A549 (cell line): Measurements from ENCODE around the gene MAGI2. TPM values are rescaled to one million over a fixed set of nuclear protein-coding genes. Genes with fewer than 3 reads are reported as not detected.

Experiments used
- ATAC-seq, 2 experiments: fragments of 200-7000 bp in 1 of 2; fragments of >200 bp in 1 of 2; cut with Nextera tagmentation in 1 of 2; cut with Tn5 transposase in 1 of 2; 3 replicates each; pipeline versions ENCODE4 v1.8.0 to v1.9.1; 2018 to 2020; ENCODE audit warnings: mild to moderate bottlenecking in 1 of 2, moderate library complexity in 1 of 2
- CTCF ChIA-PET: fragments of 300-600 bp; sonication (Branson Sonifier 250); formaldehyde crosslinking; extraction: SDS; loops from one replicate; lab custom pipeline; 2021; ENCODE audit warnings: antibody characterized with exemption, inconsistent platforms; lab: Yijun Ruan, JAX
- POLR2A ChIA-PET: fragments of 350-600 bp; formaldehyde crosslinking; extraction: SDS; loops from one replicate; lab custom pipeline; 2021; ENCODE audit warnings: antibody characterized with exemption, inconsistent platforms; lab: Yijun Ruan, JAX
- DNase-seq, 2 experiments: peaks; one replicate each; pipeline versions ENCODE4 v3.0.0 to v3.0.0-alpha.2; 2011 to 2016; ENCODE audit warnings: low read depth in 1 of 2, low spot score in 1 of 2
- FAIRE-seq: peaks from 2 replicates; lab custom pipeline; 2011; peaks lifted over from hg19 to GRCh38; lab: Jason Lieb, UNC
- H3K27ac ChIP-seq, 2 experiments: fragments of >200 bp; sonication (Bioruptor Twin); formaldehyde crosslinking; 3 replicates each; pipeline ENCODE4 v1.5.1; 2016 to 2017
- H3K4me1 ChIP-seq: fragments of >200 bp; sonication (Bioruptor Twin); formaldehyde crosslinking; 3 replicates; pipeline ENCODE4 v1.6.1; 2016
- H3K4me2 ChIP-seq: fragments of >200 bp; sonication (Bioruptor Twin); formaldehyde crosslinking; 3 replicates; pipeline ENCODE4 v1.6.1; 2016
- H3K4me3 ChIP-seq: fragments of >200 bp; sonication (Bioruptor Twin); formaldehyde crosslinking; 3 replicates; pipeline ENCODE4 v1.5.1; 2016
- H3K9me3 ChIP-seq: fragments of >200 bp; sonication (Bioruptor Twin); formaldehyde crosslinking; 3 replicates; pipeline ENCODE4 v1.6.1; 2016
- BHLHE40 ChIP-seq: IDR thresholded peaks from 2 replicates; pipeline ENCODE4 v1.6.1; 2012; ENCODE audit warnings: low read depth, low read length, inconsistent platforms
- CHD4 ChIP-seq: fragments of 200-600 bp; sonication (generic); IDR thresholded peaks from 2 replicates; pipeline ENCODE4 v1.6.1; 2016; ENCODE audit warnings: antibody characterized with exemption, mild to moderate bottlenecking, borderline replicate concordance
- EHF ChIP-seq: fragments of 250-450 bp; sonication (Bioruptor Pico); IDR thresholded peaks from 2 replicates; pipeline ENCODE4 v1.5.0; 2020; ENCODE audit warnings: mild to moderate bottlenecking
- EHMT2 ChIP-seq: fragments of 200-600 bp; sonication (generic); IDR thresholded peaks from 2 replicates; pipeline ENCODE4 v1.6.1; 2016; ENCODE audit warnings: antibody characterized with exemption, low read depth, mild to moderate bottlenecking, moderate library complexity
- EP300 ChIP-seq, 2 experiments: fragments of >200 bp; sonication (Bioruptor Twin); formaldehyde crosslinking; IDR thresholded peaks; 2 replicates in 1 of 2; 3 replicates in 1 of 2; pipeline ENCODE4 v1.6.1; 2016 to 2017
- FOSL2 ChIP-seq, 2 experiments: fragments of 450-650 bp in 1 of 2; fragments of >200 bp in 1 of 2; sonication (Bioruptor Twin) in 1 of 2; formaldehyde crosslinking; IDR thresholded peaks; 2 replicates each; pipeline versions ENCODE4 v1.5.0 to v1.6.1; 2016 to 2020; ENCODE audit warnings: mild to moderate bottlenecking in 1 of 2, moderate library complexity in 1 of 2
- GATA3 ChIP-seq: IDR thresholded peaks from 2 replicates; pipeline ENCODE4 v1.6.1; 2012; ENCODE audit warnings: borderline replicate concordance
- HOXA7 ChIP-seq: fragments of 250-450 bp; sonication (Bioruptor Pico); IDR thresholded peaks from 2 replicates; pipeline ENCODE4 v1.5.0; 2020; ENCODE audit warnings: mild to moderate bottlenecking, moderate library complexity
- HOXB13 ChIP-seq: fragments of 250-450 bp; sonication (Bioruptor Pico); IDR thresholded peaks from 2 replicates; pipeline ENCODE4 v1.5.0; 2020; ENCODE audit warnings: low read depth, mild to moderate bottlenecking, moderate library complexity
- JUNB ChIP-seq: fragments of >200 bp; sonication (Bioruptor Twin); formaldehyde crosslinking; IDR thresholded peaks from 2 replicates; pipeline ENCODE4 v1.6.1; 2016
- KDM1A ChIP-seq: fragments of 200-600 bp; sonication (generic); IDR thresholded peaks from 2 replicates; pipeline ENCODE4 v1.6.1; 2016; ENCODE audit warnings: low read depth, mild to moderate bottlenecking
- MAFK ChIP-seq: fragments of 450-650 bp; IDR thresholded peaks from 2 replicates; pipeline ENCODE4 v1.6.1; 2014; ENCODE audit not compliant: partially characterized antibody
- MAZ ChIP-seq: fragments of 150-350 bp; IDR thresholded peaks from 2 replicates; pipeline ENCODE4 v1.6.1; 2014; ENCODE audit warnings: antibody characterized with exemption, low read depth, low read length, borderline replicate concordance
- MYC ChIP-seq: IDR thresholded peaks from 2 replicates; pipeline ENCODE4 v1.6.1; 2012; ENCODE audit warnings: mild to moderate bottlenecking, inconsistent platforms, low read length, improper control_type of control experiment, borderline replicate concordance
- NFE2L2 ChIP-seq: fragments of 150-350 bp; conservative IDR thresholded peaks from 2 replicates; pipeline ENCODE4 v1.6.1; 2014; ENCODE audit warnings: low read length
- NR3C1 ChIP-seq: fragments of >200 bp; sonication (Bioruptor Twin); formaldehyde crosslinking; IDR thresholded peaks from 3 replicates; pipeline ENCODE4 v1.6.1; 2017
- PHF8 ChIP-seq: fragments of 200-600 bp; sonication (generic); IDR thresholded peaks from 2 replicates; pipeline ENCODE4 v1.6.1; 2016; ENCODE audit warnings: low read depth, mild to moderate bottlenecking, antibody characterized with exemption, moderate library complexity, borderline replicate concordance
- POLR2A ChIP-seq: IDR thresholded peaks from 2 replicates; pipeline ENCODE4 v1.6.1; 2012; ENCODE audit warnings: mild to moderate bottlenecking, low read length
- RARB ChIP-seq: fragments of 250-450 bp; sonication (Bioruptor Pico); IDR thresholded peaks from 2 replicates; pipeline ENCODE4 v1.8.0; 2021; ENCODE audit warnings: mild to moderate bottlenecking, moderate library complexity
- TP53 ChIP-seq: fragments of 250-450 bp; sonication (Bioruptor Pico); IDR thresholded peaks from 2 replicates; pipeline ENCODE4 v1.5.0; 2021; ENCODE audit warnings: mild to moderate bottlenecking, moderate library complexity
- ZFP36 ChIP-seq: fragments of 450-650 bp; IDR thresholded peaks from 2 replicates; pipeline ENCODE4 v1.6.1; 2014; ENCODE audit warnings: borderline replicate concordance; ENCODE audit not compliant: partially characterized antibody
- ZNF302 ChIP-seq: fragments of 250-450 bp; sonication (Bioruptor Pico); IDR thresholded peaks from 2 replicates; pipeline ENCODE4 v1.9.0; 2021; ENCODE audit warnings: inconsistent platforms, mild to moderate bottlenecking, moderate library complexity
- WGBS: methylation state at CpG from one replicate; pipeline ENCODE4 v1.1.6; 2017; ENCODE audit errors: missing lambda C conversion rate; 5-methylcytosine and 5-hydroxymethylcytosine counted together
- polyA plus RNA-seq, 4 experiments: library from polyadenylated mRNA; depleted of rRNA in 3 of 4; stranded (reverse); fragments of >200 nt; fragmentation: RNase III in 1 of 4; extraction: RNeasy Plus Mini Kit Qiagen cat#74134 plus additional on column Dnase treatment in 1 of 4; gene quantifications; 2 replicates in 3 of 4; 3 replicates in 1 of 4; pipeline ENCODE4 v1.2.3, GENCODE V29; 2011 to 2017
- TF ChIP-seq, protein P1 (sequence below): fragments of 250-450 bp; sonication (Bioruptor Pico); IDR thresholded peaks from 2 replicates; pipeline ENCODE4 v1.5.0; 2020; ENCODE audit warnings: low read depth, mild to moderate bottlenecking, moderate library complexity
- TF ChIP-seq, protein P2 (sequence below): fragments of 200-600 bp; sonication (generic); IDR thresholded peaks from 2 replicates; pipeline ENCODE4 v1.6.1; 2016; ENCODE audit warnings: antibody characterized with exemption, mild to moderate bottlenecking, moderate library complexity
- TF ChIP-seq, protein P3 (sequence below): fragments of 250-450 bp; sonication (Bioruptor Pico); IDR thresholded peaks from 2 replicates; pipeline ENCODE4 v1.5.0; 2021; ENCODE audit warnings: mild to moderate bottlenecking, moderate library complexity, borderline replicate concordance
- TF ChIP-seq, protein P4 (sequence below): fragments of 150-350 bp; IDR thresholded peaks from 2 replicates; pipeline ENCODE4 v1.6.1; 2014; ENCODE audit warnings: low read depth, mild to moderate bottlenecking, low read length

Gene MAGI2
- polyA plus RNA-seq, 2 of the 4 experiments (the other 2 are of a cell fraction), result 0.48 to 0.81 TPM

DNA sequence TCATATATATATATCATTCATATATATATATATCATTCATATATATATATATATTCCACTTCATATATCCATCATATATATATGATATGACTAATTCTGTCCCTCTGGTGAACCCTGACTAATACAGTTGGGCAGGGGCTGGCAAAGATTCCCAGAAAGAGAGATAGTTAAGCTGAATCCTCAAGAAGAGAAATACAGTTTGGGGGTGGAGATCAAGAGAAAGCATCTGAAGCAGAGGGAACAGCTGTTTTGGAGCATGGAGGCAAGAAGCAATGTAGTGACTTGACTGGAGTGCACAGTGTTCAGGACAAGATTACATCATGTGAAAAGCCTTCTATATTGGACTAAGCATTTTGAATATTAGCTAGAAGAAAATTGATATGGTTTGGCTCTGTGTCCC is 540.7 kb downstream of the MAGI2 start:
- no peak for TF ChIP-seq EP300 (IDR thresholded peaks at IDR 0.05)
- no peak for TF ChIP-seq KDM1A
- TF ChIP-seq NFE2L2, result no peak
- no peak for TF ChIP-seq HOXA7 (CRISPR knock-in tag)
- no peak for TF ChIP-seq TP53 (CRISPR knock-in tag)
- no peak for TF ChIP-seq JUNB
- TF ChIP-seq HOXB13 (CRISPR knock-in tag), result no peak
- TF ChIP-seq MAFK, result no peak
- no peak for TF ChIP-seq EHMT2
- TF ChIP-seq NR3C1, result no peak
- TF ChIP-seq, protein P1, sequence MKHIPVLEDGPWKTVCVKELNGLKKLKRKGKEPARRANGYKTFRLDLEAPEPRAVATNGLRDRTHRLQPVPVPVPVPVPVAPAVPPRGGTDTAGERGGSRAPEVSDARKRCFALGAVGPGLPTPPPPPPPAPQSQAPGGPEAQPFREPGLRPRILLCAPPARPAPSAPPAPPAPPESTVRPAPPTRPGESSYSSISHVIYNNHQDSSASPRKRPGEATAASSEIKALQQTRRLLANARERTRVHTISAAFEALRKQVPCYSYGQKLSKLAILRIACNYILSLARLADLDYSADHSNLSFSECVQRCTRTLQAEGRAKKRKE (CRISPR knock-in tag), result no peak
- TF ChIP-seq EHF (CRISPR knock-in tag), result no peak
- no peak for TF ChIP-seq POLR2A
- no peak for TF ChIP-seq MYC
- TF ChIP-seq, protein P2, sequence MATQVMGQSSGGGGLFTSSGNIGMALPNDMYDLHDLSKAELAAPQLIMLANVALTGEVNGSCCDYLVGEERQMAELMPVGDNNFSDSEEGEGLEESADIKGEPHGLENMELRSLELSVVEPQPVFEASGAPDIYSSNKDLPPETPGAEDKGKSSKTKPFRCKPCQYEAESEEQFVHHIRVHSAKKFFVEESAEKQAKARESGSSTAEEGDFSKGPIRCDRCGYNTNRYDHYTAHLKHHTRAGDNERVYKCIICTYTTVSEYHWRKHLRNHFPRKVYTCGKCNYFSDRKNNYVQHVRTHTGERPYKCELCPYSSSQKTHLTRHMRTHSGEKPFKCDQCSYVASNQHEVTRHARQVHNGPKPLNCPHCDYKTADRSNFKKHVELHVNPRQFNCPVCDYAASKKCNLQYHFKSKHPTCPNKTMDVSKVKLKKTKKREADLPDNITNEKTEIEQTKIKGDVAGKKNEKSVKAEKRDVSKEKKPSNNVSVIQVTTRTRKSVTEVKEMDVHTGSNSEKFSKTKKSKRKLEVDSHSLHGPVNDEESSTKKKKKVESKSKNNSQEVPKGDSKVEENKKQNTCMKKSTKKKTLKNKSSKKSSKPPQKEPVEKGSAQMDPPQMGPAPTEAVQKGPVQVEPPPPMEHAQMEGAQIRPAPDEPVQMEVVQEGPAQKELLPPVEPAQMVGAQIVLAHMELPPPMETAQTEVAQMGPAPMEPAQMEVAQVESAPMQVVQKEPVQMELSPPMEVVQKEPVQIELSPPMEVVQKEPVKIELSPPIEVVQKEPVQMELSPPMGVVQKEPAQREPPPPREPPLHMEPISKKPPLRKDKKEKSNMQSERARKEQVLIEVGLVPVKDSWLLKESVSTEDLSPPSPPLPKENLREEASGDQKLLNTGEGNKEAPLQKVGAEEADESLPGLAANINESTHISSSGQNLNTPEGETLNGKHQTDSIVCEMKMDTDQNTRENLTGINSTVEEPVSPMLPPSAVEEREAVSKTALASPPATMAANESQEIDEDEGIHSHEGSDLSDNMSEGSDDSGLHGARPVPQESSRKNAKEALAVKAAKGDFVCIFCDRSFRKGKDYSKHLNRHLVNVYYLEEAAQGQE, result no peak
- TF ChIP-seq RARB (CRISPR knock-in tag), result no peak
- TF ChIP-seq GATA3, result no peak
- no peak for TF ChIP-seq BHLHE40
- H3K4me3 ChIP-seq, result no peak overlapping the region
- FAIRE-seq (peak; percentile 18), DNase-seq (no peak), ATAC-seq (no peak)
- no peak overlapping the region for H3K4me2 ChIP-seq
- CTCF ChIA-PET, result interaction anchor here (0.6 kb wide), 1 partner anchor 224 kb away, joined by 3 read pairs; no protein-coding TSS in a partner anchor
- H3K9me3 ChIP-seq, result no peaks in the 10 kb centered on the region
- H3K27ac ChIP-seq, result no peak overlapping the region
- H3K4me1 ChIP-seq, result no peaks in the 10 kb centered on the region
- POLR2A ChIA-PET, result no interaction called here

DNA sequence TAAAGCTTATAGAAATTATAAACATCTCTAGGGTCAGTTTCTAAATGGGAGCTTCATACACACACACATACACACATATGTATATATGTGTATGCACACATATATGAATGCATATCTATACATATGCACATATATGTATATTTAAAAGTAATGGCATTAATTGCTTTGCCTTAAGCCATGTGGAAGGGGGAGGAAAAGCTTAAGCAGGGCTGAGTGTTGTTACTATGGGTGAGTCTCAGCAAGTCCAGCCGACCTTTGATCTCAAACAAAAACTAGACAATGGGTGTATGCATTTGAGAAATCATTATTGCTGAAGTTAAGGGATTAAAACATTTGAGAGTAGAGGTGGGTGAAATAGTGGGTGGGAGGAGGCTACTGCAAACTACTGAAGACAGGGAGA is 546.7 kb downstream of the MAGI2 start:
- ChIA-PET CTCF (no interaction called here), POLR2A (no interaction called here)
- WGBS, result 8% methylated on average over 1 of the region's 1 CpG
- Histone ChIP-seq H3K4me3 (no peak overlapping the region), H3K4me1 (no peaks in the 10 kb centered on the region), H3K4me2 (no peak overlapping the region), H3K9me3 (no peaks in the 10 kb centered on the region), H3K27ac (no peak overlapping the region)
- DNase-seq (no peak), FAIRE-seq (no peak), ATAC-seq (no peak)
- TF ChIP-seq, protein P3, sequence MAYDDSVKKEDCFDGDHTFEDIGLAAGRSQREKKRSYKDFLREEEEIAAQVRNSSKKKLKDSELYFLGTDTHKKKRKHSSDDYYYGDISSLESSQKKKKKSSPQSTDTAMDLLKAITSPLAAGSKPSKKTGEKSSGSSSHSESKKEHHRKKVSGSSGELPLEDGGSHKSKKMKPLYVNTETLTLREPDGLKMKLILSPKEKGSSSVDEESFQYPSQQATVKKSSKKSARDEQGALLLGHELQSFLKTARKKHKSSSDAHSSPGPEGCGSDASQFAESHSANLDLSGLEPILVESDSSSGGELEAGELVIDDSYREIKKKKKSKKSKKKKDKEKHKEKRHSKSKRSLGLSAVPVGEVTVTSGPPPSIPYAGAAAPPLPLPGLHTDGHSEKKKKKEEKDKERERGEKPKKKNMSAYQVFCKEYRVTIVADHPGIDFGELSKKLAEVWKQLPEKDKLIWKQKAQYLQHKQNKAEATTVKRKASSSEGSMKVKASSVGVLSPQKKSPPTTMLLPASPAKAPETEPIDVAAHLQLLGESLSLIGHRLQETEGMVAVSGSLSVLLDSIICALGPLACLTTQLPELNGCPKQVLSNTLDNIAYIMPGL, result no peak
- TF ChIP-seq ZNF302 (CRISPR knock-in tag) (no peak), NR3C1 (no peak), JUNB (no peak), HOXA7 (CRISPR knock-in tag) (no peak), HOXB13 (CRISPR knock-in tag) (no peak), FOSL2 (IDR thresholded peaks at IDR 0.05) (no peak), FOSL2 (CRISPR knock-in tag; IDR thresholded peaks at IDR 0.05) (no peak), MAZ (no peak), PHF8 (no peak), ZFP36 (no peak), CHD4 (no peak), NFE2L2 (no peak)
- TF ChIP-seq, protein P2, result no peak
- TF ChIP-seq, protein P4, sequence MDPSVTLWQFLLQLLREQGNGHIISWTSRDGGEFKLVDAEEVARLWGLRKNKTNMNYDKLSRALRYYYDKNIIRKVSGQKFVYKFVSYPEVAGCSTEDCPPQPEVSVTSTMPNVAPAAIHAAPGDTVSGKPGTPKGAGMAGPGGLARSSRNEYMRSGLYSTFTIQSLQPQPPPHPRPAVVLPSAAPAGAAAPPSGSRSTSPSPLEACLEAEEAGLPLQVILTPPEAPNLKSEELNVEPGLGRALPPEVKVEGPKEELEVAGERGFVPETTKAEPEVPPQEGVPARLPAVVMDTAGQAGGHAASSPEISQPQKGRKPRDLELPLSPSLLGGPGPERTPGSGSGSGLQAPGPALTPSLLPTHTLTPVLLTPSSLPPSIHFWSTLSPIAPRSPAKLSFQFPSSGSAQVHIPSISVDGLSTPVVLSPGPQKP, result no peak
